DND-41 (cell line): ENCODE data around the gene KRT32.

Experiments used
- EZH2 ChIP-seq: IDR thresholded peaks from 3 replicates; pipeline ENCODE4 v1.6.1; 2012; ENCODE audit warnings: borderline replicate concordance, low read depth, mild to moderate bottlenecking, moderate library complexity, low read length, inconsistent platforms; ENCODE audit not compliant: severe bottlenecking
- TF ChIP-seq, protein P1 (sequence below): IDR thresholded peaks from 2 replicates; pipeline ENCODE4 v1.5.1; 2012; ENCODE audit warnings: borderline replicate concordance, low read length, moderate library complexity, mild to moderate bottlenecking; ENCODE audit not compliant: poor library complexity, severe bottlenecking; ENCODE audit errors: extremely low read depth

DNA sequence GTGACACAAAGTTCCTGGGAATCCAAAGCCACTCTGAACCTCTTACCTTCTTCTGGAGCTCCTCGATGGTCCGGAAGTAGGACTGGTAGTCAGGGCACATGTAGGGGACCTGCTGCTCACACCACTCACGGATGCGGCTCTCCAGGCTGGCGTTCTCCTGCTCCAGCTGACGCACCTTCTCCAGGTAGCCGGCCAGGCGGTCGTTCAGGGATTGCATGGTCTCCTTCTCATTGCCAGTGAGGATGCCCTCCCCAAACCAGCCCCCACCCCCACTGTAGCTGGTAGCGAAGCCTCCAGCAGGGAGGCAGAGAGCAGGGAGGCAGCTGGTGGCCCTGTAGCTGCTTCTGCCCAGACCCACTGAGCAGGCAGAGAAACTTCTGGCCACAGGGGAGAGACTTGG is 13.4 kb upstream of the KRT32 start:
- TF ChIP-seq, protein P1, sequence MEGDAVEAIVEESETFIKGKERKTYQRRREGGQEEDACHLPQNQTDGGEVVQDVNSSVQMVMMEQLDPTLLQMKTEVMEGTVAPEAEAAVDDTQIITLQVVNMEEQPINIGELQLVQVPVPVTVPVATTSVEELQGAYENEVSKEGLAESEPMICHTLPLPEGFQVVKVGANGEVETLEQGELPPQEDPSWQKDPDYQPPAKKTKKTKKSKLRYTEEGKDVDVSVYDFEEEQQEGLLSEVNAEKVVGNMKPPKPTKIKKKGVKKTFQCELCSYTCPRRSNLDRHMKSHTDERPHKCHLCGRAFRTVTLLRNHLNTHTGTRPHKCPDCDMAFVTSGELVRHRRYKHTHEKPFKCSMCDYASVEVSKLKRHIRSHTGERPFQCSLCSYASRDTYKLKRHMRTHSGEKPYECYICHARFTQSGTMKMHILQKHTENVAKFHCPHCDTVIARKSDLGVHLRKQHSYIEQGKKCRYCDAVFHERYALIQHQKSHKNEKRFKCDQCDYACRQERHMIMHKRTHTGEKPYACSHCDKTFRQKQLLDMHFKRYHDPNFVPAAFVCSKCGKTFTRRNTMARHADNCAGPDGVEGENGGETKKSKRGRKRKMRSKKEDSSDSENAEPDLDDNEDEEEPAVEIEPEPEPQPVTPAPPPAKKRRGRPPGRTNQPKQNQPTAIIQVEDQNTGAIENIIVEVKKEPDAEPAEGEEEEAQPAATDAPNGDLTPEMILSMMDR: no peak
- TF ChIP-seq EZH2: no peak
